GM21717 (cell line): ENCODE results near the gene CHRM5.
"Not testable (repeated sequence)": the region's sequence is repeated elsewhere in the genome, so short reads cannot be mapped to it uniquely, and the experiment has no call there.

ENCODE experiments used
- ATAC-seq: cut with Tn5 transposase; IDR thresholded peaks from one replicate; pipeline ENCODE4 v1.9.1; 2021; ENCODE audit warnings: mild to moderate bottlenecking, moderate library complexity; ENCODE audit not compliant: unreplicated experiment

The CHRM5 gene

GRCh38 chr15:34038023-34038870, 70.0 kb downstream of the CHRM5 start:
- ATAC-seq: peak; percentile 56

- ATAC-seq: peak; percentile 46
Observed at GRCh38 chr15:34038871-34039789, 70.8 kb downstream of the CHRM5 start, which contains the start of gene AVEN. TSS of gene AVEN (minus strand) at chr15:34039204. CDS start at chr15:34039046, 158 bp downstream.

- ATAC-seq: peak; percentile 15
Observed at GRCh38 chr15:34039790-34040113, 71.5 kb downstream of the CHRM5 start.

DNA sequence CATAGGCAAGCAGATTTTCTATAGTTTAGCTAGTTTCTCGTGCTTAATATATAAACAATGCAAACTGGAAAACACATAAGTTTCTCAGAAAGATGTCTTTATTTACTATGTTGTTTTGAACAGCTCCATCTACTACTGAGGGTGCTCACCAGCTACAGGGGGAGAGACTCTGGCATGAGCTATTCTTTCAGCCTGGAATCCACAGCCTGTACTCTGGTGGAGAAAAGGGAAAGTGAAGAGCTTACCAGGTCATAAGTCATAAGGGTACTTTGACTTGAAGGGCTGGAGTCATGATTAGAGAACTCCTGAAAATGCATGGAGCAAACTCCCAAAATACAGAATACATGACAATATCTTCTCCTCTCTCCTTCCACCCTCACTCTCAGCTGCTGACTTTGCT, 75.1 kb downstream of the CHRM5 start:
- no peak for ATAC-seq

GRCh38 chr15:34043813-34044212, 75.5 kb downstream of the CHRM5 start:
- ATAC-seq: no peak

GRCh38 chr15:34046471-34047145, 78.3 kb downstream of the CHRM5 start:
- no peak for ATAC-seq

DNA sequence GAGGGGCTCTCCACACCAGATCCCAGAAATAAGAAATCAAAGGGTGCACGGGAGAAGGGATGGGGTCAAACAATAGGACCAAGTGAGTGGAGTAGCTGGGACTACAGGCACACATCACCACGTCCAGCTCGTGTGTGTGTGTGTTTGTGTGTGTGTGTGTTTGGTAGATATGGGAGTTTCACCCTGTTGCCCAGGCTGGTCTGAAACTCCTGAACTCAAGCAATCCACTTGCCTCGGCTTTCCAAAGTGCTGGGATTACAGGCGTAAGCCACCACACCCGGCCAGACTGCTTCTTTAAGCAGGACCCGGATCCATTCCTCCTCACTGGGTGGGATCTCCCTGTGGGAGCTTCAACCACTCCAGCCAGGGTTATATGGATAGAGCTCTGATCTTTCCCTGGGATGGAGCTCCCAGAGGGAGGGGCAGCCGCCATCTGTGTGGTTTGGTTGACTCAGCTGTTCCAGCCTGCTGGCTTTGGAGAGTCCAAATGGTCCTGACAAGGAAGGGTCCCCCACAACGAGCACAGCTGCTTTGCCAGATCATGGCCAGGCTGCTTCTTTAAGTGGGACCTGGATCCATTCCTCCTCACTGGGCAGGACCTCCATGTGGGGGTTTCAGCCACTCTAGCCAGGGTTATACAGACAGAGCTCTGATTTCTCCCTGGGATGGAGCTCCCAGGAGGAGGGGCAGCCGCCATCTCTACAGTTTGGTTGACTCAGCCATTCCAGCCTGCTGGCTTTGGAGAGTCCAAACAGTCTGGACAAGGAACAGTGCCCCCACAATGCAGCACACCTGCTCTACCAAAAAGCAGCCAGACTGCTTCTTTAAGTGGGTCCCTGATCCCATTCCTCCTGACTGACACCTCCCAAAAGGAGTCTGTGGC, 79.8 kb downstream of the CHRM5 start:
- ATAC-seq: no peak

DNA sequence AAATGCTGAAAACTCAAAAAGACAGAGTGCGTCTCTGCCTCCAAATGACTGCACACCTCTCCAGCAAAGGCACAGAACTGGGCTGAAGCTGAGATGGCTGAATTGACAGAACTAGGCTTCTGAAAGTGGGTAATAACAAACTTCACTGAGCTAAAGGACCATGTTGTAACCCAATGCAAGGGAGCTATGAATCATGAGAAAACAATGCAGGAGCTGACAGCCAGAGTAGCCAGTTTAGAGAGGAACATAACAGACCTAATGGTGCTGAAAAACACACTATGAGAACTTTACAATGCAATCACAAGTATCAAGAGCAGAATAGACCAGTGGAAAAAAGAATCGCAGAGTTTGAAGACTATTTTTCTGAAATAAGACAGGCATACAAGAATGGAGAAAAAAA, 80.8 kb downstream of the CHRM5 start:
- no peak for ATAC-seq

DNA sequence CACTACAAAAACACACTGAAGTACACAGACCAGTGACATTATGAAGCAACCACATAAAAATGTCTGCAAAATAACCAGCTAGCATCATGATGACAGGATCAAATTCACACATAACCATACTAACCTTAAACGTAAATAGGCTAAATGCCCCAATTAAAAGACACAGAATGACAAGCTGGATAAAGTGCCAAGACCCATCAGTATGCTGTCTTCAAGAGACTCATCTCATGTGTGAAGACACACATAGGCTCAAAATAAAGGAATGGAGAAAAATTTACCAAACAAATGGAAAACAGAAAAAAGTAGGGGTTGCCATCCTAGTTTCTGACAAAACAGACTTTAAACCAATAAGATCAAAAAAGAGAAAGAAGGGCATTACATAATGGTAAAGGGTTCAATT, 82.1 kb downstream of the CHRM5 start:
- ATAC-seq: not testable (repeated sequence)

DNA sequence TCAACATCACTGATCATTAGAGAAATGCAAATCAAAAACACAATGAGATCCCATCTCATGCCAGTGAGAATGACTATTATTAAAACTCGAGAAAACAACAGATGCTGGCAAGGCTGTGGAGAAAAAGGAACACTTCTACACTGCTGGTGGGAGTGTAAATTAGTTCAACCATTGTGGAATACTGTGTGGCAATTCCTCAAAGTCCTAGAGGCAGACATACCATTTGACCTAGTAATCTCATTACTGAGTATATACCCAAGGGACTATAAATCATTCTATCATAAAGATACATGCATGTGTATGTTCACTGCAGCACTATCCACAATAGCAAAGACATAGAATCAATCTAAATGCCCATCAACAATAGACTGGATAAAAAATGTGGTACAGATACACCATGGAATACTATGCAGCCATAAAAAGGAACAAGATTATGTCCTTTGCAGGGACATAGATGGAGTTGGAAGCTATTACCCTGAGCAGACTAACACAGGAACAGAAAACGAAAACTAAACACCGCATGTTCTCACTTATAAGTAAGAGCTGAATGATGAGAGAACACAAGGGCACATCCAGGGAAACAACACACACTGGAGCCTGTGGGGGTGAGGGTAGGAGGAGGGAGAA, 85.9 kb downstream of the CHRM5 start:
- no peak for ATAC-seq

DNA sequence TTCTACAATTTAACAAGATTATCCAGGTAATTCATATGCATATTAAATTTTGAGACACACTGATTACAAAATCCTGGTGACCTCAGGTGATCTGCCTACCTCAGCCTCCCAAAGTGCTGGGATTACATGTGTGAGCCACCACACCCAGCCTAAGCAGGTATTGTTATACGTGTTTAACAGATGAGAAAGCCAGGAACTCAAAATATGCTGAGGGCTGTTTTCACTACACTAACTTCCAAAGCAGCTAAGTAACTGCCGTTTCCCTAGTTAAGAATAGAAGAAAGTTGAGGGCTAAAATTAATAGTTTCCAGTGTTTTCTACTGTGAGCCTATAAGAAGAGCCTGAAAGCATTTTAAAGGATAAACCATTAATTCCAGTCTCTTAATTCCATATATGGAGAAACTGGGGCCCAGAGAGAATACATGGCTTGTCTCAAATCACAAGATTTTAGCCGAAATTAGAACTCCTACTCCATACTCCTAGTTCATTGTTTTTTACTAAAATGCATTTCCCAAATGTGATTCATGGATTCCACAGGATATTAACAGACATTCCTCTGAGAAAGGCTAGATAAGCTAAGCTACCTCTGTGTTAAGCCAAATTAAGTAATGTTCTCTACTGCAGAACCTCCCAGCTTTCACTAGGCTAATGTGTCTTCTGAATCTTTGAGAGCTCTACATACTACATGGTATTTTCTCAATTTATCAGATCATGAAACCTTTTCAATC, 87.7 kb downstream of the CHRM5 start:
- no peak for ATAC-seq

GRCh38 chr15:34056911-34057310, 88.6 kb downstream of the CHRM5 start:
- ATAC-seq: no peak

DNA sequence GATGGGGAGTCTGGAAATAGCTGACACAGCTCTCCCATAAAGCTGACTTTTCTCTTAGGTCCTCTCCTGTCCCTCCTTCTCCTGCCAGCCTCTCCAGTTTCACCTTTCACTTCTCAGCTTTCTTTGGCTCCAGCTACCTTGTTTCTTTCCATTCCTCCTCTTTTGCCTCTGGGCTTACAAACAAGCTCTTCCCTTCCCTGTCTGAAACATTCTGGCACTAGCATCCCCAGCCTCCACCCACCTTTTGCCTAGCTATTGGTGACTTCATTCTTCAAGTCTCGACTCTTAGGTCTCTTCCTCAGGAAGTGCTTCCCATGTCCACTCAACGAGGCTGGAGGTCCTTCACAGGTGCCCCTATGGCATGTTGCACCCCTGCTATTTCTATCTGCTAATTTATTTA, 91.2 kb downstream of the CHRM5 start:
- no peak for ATAC-seq

DNA sequence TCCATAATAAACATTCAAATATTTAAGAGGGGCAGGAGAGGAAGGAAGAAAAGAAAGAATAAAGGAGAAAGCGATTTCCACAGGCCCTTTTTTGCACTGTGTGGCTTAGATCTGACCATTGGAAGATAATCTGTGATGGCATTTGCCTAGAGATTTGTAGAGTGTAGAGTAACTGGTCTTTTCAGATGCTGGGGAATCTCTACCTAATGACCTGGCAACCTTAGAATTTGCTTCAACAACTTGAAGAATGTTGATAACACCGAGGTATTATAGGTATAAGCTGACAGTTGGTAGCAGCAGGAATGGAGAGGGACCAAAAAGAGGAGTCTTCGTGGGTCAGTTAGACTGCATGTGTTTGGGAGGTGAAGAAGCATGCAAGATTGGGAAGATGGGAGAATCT, 91.6 kb downstream of the CHRM5 start:
- ATAC-seq: no peak

GRCh38 chr15:34064438-34064837, 96.1 kb downstream of the CHRM5 start:
- ATAC-seq: no peak

DNA sequence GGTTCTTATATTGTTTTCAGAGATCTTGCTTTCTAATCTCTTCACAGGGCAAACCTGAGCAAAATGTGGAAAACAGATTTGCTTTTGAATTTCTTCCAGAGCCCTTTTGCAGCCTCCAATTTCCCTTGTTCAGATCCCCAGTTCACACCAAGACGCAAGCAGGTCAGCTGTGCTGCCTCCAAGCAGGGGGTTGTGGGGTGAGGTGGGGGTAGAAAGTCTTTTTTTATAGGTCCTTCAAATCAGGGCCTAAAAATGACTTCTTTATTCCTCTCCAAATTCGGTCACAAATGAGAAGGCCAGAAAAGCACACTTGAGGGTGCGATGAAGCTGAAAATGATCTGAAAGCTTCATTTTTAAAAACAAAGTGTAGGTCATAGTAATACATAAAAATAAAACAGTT, 97.0 kb downstream of the CHRM5 start:
- no peak for ATAC-seq

- ATAC-seq: no peak
Observed at GRCh38 chr15:34065941-34066340, 97.6 kb downstream of the CHRM5 start.

DNA sequence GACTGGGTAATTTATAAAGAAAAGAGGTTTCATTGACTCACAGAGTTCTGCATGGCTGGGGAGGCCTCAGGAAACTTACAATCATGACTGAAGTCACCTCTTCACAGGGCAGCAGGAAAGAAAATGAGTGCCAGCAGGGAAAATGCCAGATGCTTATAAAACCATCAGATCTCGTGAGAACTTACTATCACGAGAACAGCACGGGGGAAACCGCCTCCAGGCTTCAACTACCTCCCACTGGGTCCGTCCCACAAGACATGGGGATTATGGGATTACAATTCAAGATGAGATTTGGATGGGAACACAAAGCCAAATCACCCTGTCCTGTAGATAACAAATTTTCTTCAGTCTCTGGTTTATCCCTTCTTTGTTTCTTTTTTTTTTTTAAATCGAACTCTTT, 101.7 kb downstream of the CHRM5 start:
- no peak for ATAC-seq

- ATAC-seq: no peak
Observed at GRCh38 chr15:34076785-34077184, 108.5 kb downstream of the CHRM5 start.
